GM21576 (cell line): ENCODE measurements around the gene AIF1.
"Not testable (repeated sequence)": the region's sequence is repeated elsewhere in the genome, so short reads cannot be mapped to it uniquely, and the experiment has no call there.

ENCODE experiments used
- ATAC-seq: cut with Tn5 transposase; IDR thresholded peaks from one replicate; pipeline ENCODE4 v1.9.1; 2021; ENCODE audit warnings: mild to moderate bottlenecking, moderate library complexity; ENCODE audit not compliant: unreplicated experiment

Gene AIF1

GRCh38 chr6:31580807-31581433 is 34.1 kb upstream of the AIF1 start:
- peak; percentile 48 for ATAC-seq

GRCh38 chr6:31581434-31582229 is 33.4 kb upstream of the AIF1 start:
- no peak for ATAC-seq

GRCh38 chr6:31582230-31582643 is 32.8 kb upstream of the AIF1 start, which contains the start of gene LTB:
Gene LTB (minus strand): TSS chr6:31582424. CDS start chr6:31582417, 7 bp downstream.
- ATAC-seq = no peak

- ATAC-seq = no peak
Measured at GRCh38 chr6:31585491-31585890, 29.5 kb upstream of the AIF1 start.

GRCh38 chr6:31586008-31586407 is 29.0 kb upstream of the AIF1 start, which contains the start of gene LST1:
Gene LST1 (plus strand): TSS chr6:31586277. CDS start chr6:31587300, 1,023 bp downstream.
- no peak for ATAC-seq

- ATAC-seq = no peak
Measured at GRCh38 chr6:31586599-31587281, 28.3 kb upstream of the AIF1 start.

- ATAC-seq = no peak
Measured at GRCh38 chr6:31587791-31588777, 26.9 kb upstream of the AIF1 start.

- ATAC-seq = no peak
Measured at GRCh38 chr6:31588871-31589650, 26.0 kb upstream of the AIF1 start.

- not testable (repeated sequence) for ATAC-seq
Measured at GRCh38 chr6:31590691-31591090, 24.3 kb upstream of the AIF1 start.

- no peak for ATAC-seq
Measured at GRCh38 chr6:31592396-31592771, 22.6 kb upstream of the AIF1 start.

- ATAC-seq = no peak
Measured at GRCh38 chr6:31597006-31597405, 18.0 kb upstream of the AIF1 start.

- ATAC-seq = no peak
Measured at GRCh38 chr6:31607317-31607716, 7.7 kb upstream of the AIF1 start.

GRCh38 chr6:31609519-31610406 is 5.3 kb upstream of the AIF1 start:
- no peak for ATAC-seq

GRCh38 chr6:31610968-31611367 is 4.1 kb upstream of the AIF1 start:
- no peak for ATAC-seq

- ATAC-seq = no peak
Measured at GRCh38 chr6:31614075-31614619, 887 bp upstream of the AIF1 start.

GRCh38 chr6:31615748-31616147 is 714 bp downstream of the AIF1 start:
- no peak for ATAC-seq

GRCh38 chr6:31617010-31617409 is 2.0 kb downstream of the AIF1 start:
- ATAC-seq = no peak

GRCh38 chr6:31619805-31620585 is 5.0 kb downstream of the AIF1 start:
- ATAC-seq = peak; percentile 79
